Testis (tissue), 2 donors: ENCODE results near the gene SERPINB3.

ENCODE experiments used
- POLR2A ChIP-seq: fragments of 450-650 bp; IDR thresholded peaks from one replicate; pipeline ENCODE4 v1.6.1; 2017; ENCODE audit warnings: antibody characterized with exemption, mild to moderate bottlenecking, moderate library complexity
- TF ChIP-seq, protein P1 (sequence below), 3 experiments: fragments of 450-650 bp in 2 of 3; fragments of 200-600 bp in 1 of 3; sonication (generic) in 1 of 3; IDR thresholded peaks; one replicate each; pipeline ENCODE4 v1.5.1; 2016 to 2019; ENCODE audit warnings: antibody characterized with exemption in 3 of 3, mild to moderate bottlenecking in 2 of 3, moderate library complexity in 1 of 3

DNA sequence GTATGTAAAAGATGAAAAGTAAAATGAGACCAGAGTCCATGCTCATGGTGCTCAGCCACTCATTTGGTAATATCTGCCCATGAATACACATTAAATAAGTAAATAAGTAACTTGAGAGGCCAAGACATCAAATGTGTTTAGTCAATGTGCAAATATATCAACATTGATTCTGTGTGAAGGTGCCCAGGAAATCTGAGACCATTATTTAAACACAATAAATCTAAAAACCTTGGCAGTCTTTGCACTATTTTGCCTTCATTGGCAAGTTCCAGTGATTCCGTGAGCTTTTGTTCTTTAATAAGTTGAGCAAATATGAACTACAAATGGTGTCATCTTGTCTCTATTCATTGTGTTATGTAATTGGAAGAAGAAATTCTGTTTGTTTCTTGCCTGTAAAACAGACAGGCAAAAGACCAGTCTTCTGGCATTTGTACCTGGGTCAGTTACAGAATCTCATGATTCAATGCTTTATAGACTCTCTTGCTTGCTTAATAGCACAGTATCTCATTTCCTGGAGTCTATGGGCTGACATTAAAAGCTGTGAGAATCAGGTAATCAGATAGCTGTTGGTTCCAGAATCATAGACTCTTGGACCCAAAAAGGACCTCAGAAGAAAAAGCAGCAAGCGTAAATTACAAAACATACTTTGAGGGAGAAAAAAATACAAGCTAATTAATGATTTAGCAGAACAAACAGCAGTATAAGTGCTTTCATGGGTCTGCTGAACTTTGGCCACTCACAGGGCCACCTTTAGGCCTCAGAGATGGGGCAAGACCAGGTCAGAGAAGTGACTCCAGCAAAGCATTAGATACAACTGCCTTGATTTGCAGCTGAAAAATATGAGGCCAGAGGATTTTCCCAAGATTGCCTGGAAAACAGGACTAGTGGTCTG lies 20.0 kb upstream of the SERPINB3 start:
- TF ChIP-seq, protein P1, sequence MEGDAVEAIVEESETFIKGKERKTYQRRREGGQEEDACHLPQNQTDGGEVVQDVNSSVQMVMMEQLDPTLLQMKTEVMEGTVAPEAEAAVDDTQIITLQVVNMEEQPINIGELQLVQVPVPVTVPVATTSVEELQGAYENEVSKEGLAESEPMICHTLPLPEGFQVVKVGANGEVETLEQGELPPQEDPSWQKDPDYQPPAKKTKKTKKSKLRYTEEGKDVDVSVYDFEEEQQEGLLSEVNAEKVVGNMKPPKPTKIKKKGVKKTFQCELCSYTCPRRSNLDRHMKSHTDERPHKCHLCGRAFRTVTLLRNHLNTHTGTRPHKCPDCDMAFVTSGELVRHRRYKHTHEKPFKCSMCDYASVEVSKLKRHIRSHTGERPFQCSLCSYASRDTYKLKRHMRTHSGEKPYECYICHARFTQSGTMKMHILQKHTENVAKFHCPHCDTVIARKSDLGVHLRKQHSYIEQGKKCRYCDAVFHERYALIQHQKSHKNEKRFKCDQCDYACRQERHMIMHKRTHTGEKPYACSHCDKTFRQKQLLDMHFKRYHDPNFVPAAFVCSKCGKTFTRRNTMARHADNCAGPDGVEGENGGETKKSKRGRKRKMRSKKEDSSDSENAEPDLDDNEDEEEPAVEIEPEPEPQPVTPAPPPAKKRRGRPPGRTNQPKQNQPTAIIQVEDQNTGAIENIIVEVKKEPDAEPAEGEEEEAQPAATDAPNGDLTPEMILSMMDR (IDR thresholded peaks at IDR 0.05): no peak
- no peak for TF ChIP-seq POLR2A
